Fibroblast of lung (primary cell): ENCODE results near the gene RUNX2. TPM values are rescaled to one million over a fixed set of nuclear protein-coding genes. Genes with fewer than 3 reads are reported as not detected.

Experiments
- DNase-seq, 2 donors: peaks; one replicate each; pipeline versions ENCODE4 v3.0.0 to v3.0.0-alpha.2; 2010; ENCODE audit warnings: low read depth in 2 of 2
- H2AFZ ChIP-seq: 2 replicates; pipeline ENCODE4 v1.5.1; 2012; ENCODE audit warnings: low read length, control low read depth, inconsistent platforms
- H3K27ac ChIP-seq: 2 replicates; pipeline ENCODE4 v1.5.1; 2011; ENCODE audit warnings: low read length, control low read depth; ENCODE audit not compliant: insufficient read depth
- H3K27me3 ChIP-seq: 2 replicates; pipeline ENCODE4 v1.5.1; 2011; ENCODE audit warnings: mild to moderate bottlenecking, low read length; ENCODE audit not compliant: control insufficient read depth, insufficient read depth
- H3K36me3 ChIP-seq: 2 replicates; pipeline ENCODE4 v1.5.1; 2011; ENCODE audit warnings: low read length; ENCODE audit not compliant: control insufficient read depth, insufficient read depth
- H3K4me1 ChIP-seq: 2 replicates; pipeline ENCODE4 v1.5.1; 2011; ENCODE audit warnings: low read length; ENCODE audit not compliant: control insufficient read depth, insufficient read depth; ENCODE audit errors: extremely low read depth
- H3K4me2 ChIP-seq: 2 replicates; pipeline ENCODE4 v1.5.1; 2011; ENCODE audit warnings: low read length, control low read depth; ENCODE audit not compliant: insufficient read depth; ENCODE audit errors: extremely low read depth
- H3K4me3 ChIP-seq, 4 experiments: fragments of 200-600 bp in 1 of 4; sonication (generic) in 1 of 4; replicated peaks in 1 of 4; 2 replicates each; pipeline ENCODE4 v1.5.1; 2011 to 2016; ENCODE audit warnings: low read length in 4 of 4, low read depth in 3 of 4, mild to moderate bottlenecking in 3 of 4, control low read depth in 2 of 4, inconsistent platforms in 1 of 4, mixed read lengths in 1 of 4; ENCODE audit not compliant: insufficient read depth in 1 of 4; ENCODE audit errors: control extremely low read depth in 1 of 4
- H3K79me2 ChIP-seq: 2 replicates; pipeline ENCODE4 v1.5.1; 2012; ENCODE audit warnings: mild to moderate bottlenecking, low read length, inconsistent platforms; ENCODE audit not compliant: control insufficient read depth, insufficient read depth
- H3K9ac ChIP-seq: 2 replicates; pipeline ENCODE4 v1.5.1; 2011; ENCODE audit warnings: mild to moderate bottlenecking, low read length, control low read depth; ENCODE audit not compliant: insufficient read depth
- H3K9me3 ChIP-seq: 2 replicates; pipeline ENCODE4 v1.5.1; 2012; ENCODE audit warnings: low read depth, low read length; ENCODE audit not compliant: control insufficient read depth, insufficient read depth
- H4K20me1 ChIP-seq: 2 replicates; pipeline ENCODE4 v1.5.1; 2011; ENCODE audit warnings: low read length; ENCODE audit not compliant: control insufficient read depth, insufficient read depth; ENCODE audit errors: extremely low read depth
- CTCF ChIP-seq, 2 donors: IDR thresholded peaks in 1 of 2; conservative IDR thresholded peaks in 1 of 2; 1 replicate in 1 of 2; 2 replicates in 1 of 2; pipeline ENCODE4 v1.5.1; 2011 to 2012; ENCODE audit warnings: low read length in 2 of 2, control low read depth in 1 of 2, inconsistent platforms in 1 of 2, low read depth in 1 of 2, mild to moderate bottlenecking in 1 of 2
- EZH2 ChIP-seq: IDR thresholded peaks from 2 replicates; pipeline ENCODE4 v1.5.1; 2012; ENCODE audit warnings: low read length, control low read depth, mild to moderate bottlenecking; ENCODE audit errors: missing control alignments
- polyA plus RNA-seq, 2 donors: library from polyadenylated mRNA; depleted of rRNA in 1 of 2; stranded (reverse) in 1 of 2; unstranded in 1 of 2; fragments of >200 nt; gene quantifications; 2 replicates each; pipeline ENCODE4 v1.2.1, GENCODE V29; 2011 to 2012; ENCODE audit warnings: missing spikeins in 1 of 2
- total RNA-seq: library from RNA; depleted of rRNA; stranded (reverse); fragments of >200 nt; gene quantifications from 2 replicates; pipeline ENCODE4 v1.2.1, GENCODE V29; 2014

The RUNX2 gene
- total and polyA plus RNA-seq, 2 donors (not counting 1 experiment from before 2014, with no cell fraction given) = 2.5 to 4.5 TPM

DNA sequence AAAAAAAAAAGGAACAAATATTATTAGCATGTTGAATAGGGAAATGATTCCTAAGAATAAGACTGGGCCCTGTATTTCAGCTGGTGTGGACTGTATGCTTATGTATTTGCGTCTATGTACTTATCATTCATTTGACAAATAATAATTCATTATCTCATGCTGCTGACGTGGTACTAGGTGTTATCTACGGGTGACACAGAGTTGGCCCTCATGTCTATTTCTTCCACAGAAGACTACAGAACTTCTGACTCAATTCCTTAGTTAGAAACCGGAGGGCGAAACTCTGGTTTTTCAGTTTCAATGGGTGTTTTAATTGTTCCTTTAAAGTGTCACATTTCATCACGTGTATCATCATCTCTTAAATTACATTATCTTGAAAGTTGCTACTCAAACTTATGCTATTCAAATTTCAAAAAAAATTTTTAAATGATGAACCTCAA, 381.7 kb downstream of the RUNX2 start:
- Histone ChIP-seq H3K36me3 (no peaks in the 10 kb centered on the region), H3K9me3 (no peaks in the 10 kb centered on the region), H3K27me3 (no peaks in the 10 kb centered on the region), H3K9ac (no peak overlapping the region), H3K79me2 (no peaks in the 10 kb centered on the region), H3K4me3 (no peak overlapping the region), H2AFZ (no peak overlapping the region), H3K27ac (no peak overlapping the region), H3K4me2 (no peak overlapping the region), H3K4me1 (peaks cover 3% of the 10 kb centered on the region), H4K20me1 (no peaks in the 10 kb centered on the region)
- TF ChIP-seq CTCF (conservative IDR thresholded peaks at IDR 0.05 in 1 of 2, IDR thresholded peaks at IDR 0.05 in 1 of 2; ENCODE audit: low read depth in 1 of 2, low read length in 2 of 2) (no peak), EZH2 (no peak)
- no peak for DNase-seq

GRCh38 chr6:45710304-45710821, 382.2 kb downstream of the RUNX2 start:
- H3K36me3 ChIP-seq = no peaks in the 10 kb centered on the region
- H3K4me3 ChIP-seq = no peak overlapping the region
- H3K4me2 ChIP-seq = no peak overlapping the region
- no peaks in the 10 kb centered on the region for H3K79me2 ChIP-seq
- H3K9me3 ChIP-seq = no peaks in the 10 kb centered on the region
- peak; percentile 19 to 55 for DNase-seq
- H3K9ac ChIP-seq = no peak overlapping the region
- H2AFZ ChIP-seq = no peak overlapping the region
- no peaks in the 10 kb centered on the region for H4K20me1 ChIP-seq
- TF ChIP-seq CTCF (conservative IDR thresholded peaks at IDR 0.05 in 1 of 2, IDR thresholded peaks at IDR 0.05 in 1 of 2; ENCODE audit: low read depth in 1 of 2, low read length in 2 of 2) = no peak
- TF ChIP-seq EZH2 = no peak
- H3K27me3 ChIP-seq = no peaks in the 10 kb centered on the region
- H3K27ac ChIP-seq = no peak overlapping the region
- H3K4me1 ChIP-seq = peaks cover 7% of the 10 kb centered on the region

DNA sequence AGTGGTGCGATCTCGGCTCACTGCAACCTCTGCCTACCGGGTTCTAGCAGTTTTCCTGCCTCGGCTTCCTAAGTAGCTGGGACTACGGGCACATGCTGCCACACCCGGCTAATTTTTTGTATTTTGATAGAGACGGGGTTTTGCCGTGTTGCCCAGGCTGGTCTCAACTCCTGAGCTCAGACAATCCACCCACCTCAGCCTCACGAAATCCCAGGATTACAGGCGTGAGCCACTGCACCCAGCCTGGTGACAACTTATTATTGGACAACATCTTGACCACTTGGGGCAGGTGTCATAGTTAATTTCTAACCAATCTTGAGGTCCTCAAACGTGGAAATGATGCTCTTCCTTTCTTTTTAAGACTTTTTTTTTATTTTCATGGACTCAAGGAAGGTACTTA, 383.9 kb downstream of the RUNX2 start:
- Histone ChIP-seq H3K9ac (no peak overlapping the region), H3K79me2 (no peaks in the 10 kb centered on the region), H3K27me3 (no peaks in the 10 kb centered on the region), H3K4me1 (peaks cover 7% of the 10 kb centered on the region), H3K4me2 (no peak overlapping the region), H2AFZ (no peak overlapping the region), H3K4me3 (no peak overlapping the region), H3K9me3 (no peaks in the 10 kb centered on the region), H3K36me3 (no peaks in the 10 kb centered on the region), H3K27ac (no peak overlapping the region), H4K20me1 (no peaks in the 10 kb centered on the region)
- no peak for TF ChIP-seq EZH2
- TF ChIP-seq CTCF (conservative IDR thresholded peaks at IDR 0.05 in 1 of 2, IDR thresholded peaks at IDR 0.05 in 1 of 2; ENCODE audit: low read depth in 1 of 2, low read length in 2 of 2) = no peak
- DNase-seq = no peak
